HFF-Myc (cell line): ENCODE data around the gene C10orf120.

Experiments
- DNase-seq: peaks from one replicate; pipeline ENCODE4 v3.0.0-alpha.2; 2011; ENCODE audit warnings: low read depth; ENCODE audit errors: extremely low read depth
- H3K4me3 ChIP-seq: replicated peaks from 2 replicates; pipeline ENCODE4 v1.5.1; 2011; ENCODE audit warnings: low read depth, mild to moderate bottlenecking, control low read depth, low read length
- TF ChIP-seq, protein P1 (sequence below): IDR thresholded peaks from 2 replicates; pipeline ENCODE4 v1.5.1; 2012; ENCODE audit warnings: mild to moderate bottlenecking, low read depth, low read length, control low read depth; ENCODE audit errors: missing control alignments

The C10orf120 gene

DNA sequence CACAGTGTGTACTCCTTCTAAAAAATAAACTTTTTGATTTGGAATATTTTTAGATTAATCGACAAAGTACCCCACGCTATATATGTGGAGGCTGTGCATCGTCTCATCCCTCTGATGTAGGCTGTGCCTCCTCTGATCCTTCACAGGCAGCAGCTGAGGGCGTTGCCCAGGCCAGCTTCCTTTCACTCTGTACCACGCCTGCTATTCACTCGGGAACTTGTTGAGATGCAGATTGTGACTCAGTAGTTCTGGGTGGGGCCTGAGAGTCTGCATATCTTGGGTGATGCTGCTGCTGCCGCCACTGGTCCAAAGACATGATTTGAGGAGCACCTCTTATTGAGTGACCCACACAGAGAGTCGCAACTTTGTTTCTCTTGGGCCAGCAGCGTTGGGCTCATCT lies 7.9 kb upstream of the C10orf120 start:
- TF ChIP-seq, protein P1, sequence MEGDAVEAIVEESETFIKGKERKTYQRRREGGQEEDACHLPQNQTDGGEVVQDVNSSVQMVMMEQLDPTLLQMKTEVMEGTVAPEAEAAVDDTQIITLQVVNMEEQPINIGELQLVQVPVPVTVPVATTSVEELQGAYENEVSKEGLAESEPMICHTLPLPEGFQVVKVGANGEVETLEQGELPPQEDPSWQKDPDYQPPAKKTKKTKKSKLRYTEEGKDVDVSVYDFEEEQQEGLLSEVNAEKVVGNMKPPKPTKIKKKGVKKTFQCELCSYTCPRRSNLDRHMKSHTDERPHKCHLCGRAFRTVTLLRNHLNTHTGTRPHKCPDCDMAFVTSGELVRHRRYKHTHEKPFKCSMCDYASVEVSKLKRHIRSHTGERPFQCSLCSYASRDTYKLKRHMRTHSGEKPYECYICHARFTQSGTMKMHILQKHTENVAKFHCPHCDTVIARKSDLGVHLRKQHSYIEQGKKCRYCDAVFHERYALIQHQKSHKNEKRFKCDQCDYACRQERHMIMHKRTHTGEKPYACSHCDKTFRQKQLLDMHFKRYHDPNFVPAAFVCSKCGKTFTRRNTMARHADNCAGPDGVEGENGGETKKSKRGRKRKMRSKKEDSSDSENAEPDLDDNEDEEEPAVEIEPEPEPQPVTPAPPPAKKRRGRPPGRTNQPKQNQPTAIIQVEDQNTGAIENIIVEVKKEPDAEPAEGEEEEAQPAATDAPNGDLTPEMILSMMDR = no peak
- DNase-seq = no peak
- H3K4me3 ChIP-seq = no peak overlapping the region

DNA sequence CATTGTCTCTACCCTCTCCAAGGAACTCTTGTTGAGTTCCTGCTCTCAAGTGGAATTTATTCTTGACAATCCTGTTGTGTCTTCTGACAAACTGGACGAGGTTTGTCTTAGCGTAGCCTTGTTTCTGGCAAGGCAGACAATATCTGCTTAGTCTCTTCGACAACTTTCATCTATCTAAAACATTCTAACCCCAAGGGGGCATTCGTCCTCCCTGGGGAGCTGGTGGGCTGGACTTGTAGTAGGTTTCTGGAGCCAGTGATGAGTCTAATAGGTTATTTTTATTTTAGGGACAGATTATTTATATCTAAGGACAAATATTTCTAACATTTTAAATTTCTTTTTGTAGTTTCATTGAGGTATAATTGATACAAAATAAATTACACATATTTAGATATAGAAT lies 7.3 kb upstream of the C10orf120 start:
- no peak for DNase-seq
- TF ChIP-seq, protein P1 = no peak
- H3K4me3 ChIP-seq = no peak overlapping the region

DNA sequence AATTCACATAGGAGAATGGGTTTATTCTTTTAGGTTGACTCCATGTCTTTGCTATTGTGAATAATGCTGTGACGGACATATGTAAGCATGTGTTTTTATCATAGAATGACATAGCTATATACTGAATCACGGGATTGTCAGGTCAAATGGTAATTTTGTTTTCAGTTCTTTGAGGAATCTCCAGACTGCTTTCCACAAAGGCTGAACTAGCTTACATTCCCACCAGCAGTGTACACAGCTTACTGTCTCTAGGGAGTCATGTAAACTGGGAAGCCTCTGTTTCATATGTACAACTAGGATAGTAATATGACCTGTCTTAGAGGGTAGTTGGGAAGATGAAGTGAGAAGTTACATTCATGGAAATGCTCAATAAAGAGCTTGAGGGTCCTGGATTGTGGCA lies 6.8 kb upstream of the C10orf120 start:
- DNase-seq = no peak
- no peak overlapping the region for H3K4me3 ChIP-seq
- TF ChIP-seq, protein P1 = no peak

DNA sequence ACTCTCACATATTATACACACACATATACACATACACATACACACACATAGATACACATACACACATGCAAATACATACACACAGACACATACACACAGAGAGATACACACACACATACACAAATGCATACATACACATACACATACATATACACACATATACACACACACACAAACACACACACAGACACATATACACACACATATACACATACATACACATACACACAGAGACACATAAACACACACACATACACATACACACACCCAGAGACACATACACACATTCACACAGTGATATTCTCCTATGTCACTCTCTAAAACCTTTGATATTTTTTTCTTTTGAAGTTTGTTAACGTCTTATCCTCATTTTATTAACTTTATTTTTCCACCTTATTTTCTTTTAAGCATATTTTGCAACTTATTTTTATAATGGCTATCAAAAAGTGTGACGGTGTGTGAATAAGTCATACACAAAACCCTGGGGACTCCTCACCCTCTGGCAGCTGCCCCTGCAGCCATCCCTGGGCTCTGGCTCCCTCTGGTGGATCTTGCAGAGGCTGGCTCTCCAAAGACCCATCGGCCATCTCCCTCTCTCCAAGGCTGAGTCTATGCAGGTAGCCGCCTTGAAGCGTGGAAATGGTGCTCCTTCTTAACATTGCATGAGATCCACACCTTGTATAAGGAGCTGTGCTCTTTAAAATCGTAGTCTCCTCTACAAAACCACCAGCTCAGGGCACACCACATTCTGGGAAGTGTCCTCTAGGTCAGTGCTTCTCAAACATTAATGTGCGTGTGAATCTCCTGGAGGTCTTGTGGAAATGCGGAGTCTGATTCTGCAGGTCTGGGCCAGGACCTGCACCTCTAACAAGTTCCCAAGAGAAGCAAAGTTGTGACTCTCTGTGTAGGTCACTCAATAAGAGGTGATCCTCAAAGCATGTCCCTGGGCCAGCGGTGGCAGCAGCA lies 4.1 kb upstream of the C10orf120 start:
- TF ChIP-seq, protein P1 = peak; percentile 80
- H3K4me3 ChIP-seq = no peak overlapping the region
- DNase-seq = peak; percentile 2

DNA sequence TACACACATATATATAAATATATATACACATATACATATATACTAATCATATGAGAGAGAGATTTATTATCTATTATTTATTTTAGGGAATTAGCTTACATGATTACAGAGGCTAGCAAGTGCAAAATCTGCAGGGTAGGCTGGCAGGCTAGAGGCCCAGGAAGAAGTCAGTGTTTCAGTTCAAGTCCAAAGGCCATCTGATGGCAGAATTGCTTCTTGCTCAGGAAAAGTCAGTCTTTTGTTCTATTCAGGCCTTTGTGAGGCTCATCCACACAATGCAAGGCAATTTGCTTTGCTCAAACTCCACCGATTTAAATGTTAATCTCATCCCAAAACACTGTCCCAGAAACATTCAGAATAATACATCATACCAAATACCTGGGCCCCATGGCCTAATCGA lies 2.6 kb upstream of the C10orf120 start:
- no peak for DNase-seq
- TF ChIP-seq, protein P1 = no peak
- no peak overlapping the region for H3K4me3 ChIP-seq

DNA sequence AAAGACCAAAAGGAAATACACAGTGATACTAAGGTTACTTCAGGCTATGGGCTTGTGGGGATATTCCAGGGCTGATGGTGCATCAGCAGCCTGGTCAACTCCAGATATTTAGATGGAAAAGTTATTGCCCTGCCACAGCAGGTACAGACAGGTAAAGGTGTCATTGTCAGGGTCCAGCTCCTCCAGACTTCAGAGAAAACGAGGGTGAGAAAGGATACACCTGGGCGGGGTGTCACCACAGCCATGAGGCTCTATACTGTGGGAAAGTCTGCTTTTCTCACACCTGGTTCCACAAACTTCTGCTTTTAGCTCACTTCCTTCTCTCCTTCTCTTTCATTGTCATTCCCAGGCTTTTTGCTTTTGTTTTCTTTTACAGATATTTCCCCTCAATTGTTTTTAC lies 2.0 kb upstream of the C10orf120 start:
- H3K4me3 ChIP-seq = no peak overlapping the region
- TF ChIP-seq, protein P1 = no peak
- no peak for DNase-seq

DNA sequence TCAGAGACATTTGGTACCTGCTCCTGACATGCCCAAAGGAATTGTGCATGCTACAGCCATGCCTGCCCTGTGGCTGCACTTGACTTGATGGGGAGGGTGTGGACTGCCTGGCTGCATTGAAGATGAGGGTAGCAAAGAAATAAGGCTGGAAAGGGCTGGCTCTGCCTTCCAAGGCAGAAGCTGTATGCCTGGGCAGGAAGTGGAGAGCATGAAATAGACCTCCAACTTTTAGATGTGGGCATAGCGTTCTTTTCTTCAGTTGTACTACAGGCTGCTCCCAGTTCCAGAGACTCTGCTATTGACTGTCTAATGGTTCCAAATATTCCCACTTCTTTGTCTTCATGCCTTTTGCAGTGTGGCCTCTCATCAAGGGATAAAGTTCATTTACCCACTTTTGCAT lies 3.0 kb downstream of the C10orf120 start:
- DNase-seq = no peak
- H3K4me3 ChIP-seq = no peak overlapping the region
- TF ChIP-seq, protein P1 = no peak
